ENCODE measurements around the gene POU2F3. TPM values are rescaled to one million over a fixed set of nuclear protein-coding genes. Genes with fewer than 3 reads are reported as not detected.

The POU2F3 gene
- polyA plus RNA-seq, 3 donors: 0.37 to 0.54 TPM; not detected in 1

GRCh38 chr11:120192831-120193625, 46.9 kb upstream of the POU2F3 start:
- DNase-seq: no peak
- no peak overlapping the region for H3K27ac Mint-ChIP-seq
- Histone ChIP-seq H3K4me1 (ENCODE audit: control insufficient read depth in 1 of 2, insufficient read depth in 2 of 2, low read length in 2 of 2) (no peaks in the 10 kb centered on the region), H3K9ac (ENCODE audit: insufficient read depth, low read length, poor library complexity, severe bottlenecking) (no peak overlapping the region), H2AFZ (ENCODE audit: insufficient read depth, low read depth, low read length, poor library complexity, severe bottlenecking) (no peak overlapping the region), H3K36me3 (replicated peaks in 1 of 2; ENCODE audit: control insufficient read depth in 1 of 2, insufficient read depth in 2 of 2, low read length in 2 of 2) (no peaks in the 10 kb centered on the region), H3K79me2 (ENCODE audit: insufficient read depth, low read length) (no peaks in the 10 kb centered on the region), H4K20me1 (ENCODE audit: insufficient read depth, low read length) (no peaks in the 10 kb centered on the region), H3K4me2 (replicated peaks; ENCODE audit: extremely low read depth, low read length, poor library complexity, severe bottlenecking) (no peak overlapping the region), H3K27me3 (ENCODE audit: control insufficient read depth in 2 of 2, insufficient read depth in 2 of 2, low read length in 2 of 2) (no peaks in the 10 kb centered on the region), H3K9me3 (replicated peaks in 1 of 2; ENCODE audit: control insufficient read depth in 1 of 2, insufficient read depth in 1 of 2, low read length in 2 of 2) (no peaks in the 10 kb centered on the region), H3K4me3 (replicated peaks in 1 of 3; ENCODE audit: low read depth in 2 of 3, low read length in 3 of 3) (no peak overlapping the region), H3K27ac (ENCODE audit: low read depth in 1 of 2, low read length in 2 of 2) (no peak overlapping the region)
- H3K36me3 Mint-ChIP-seq: no peaks in the 10 kb centered on the region
- intact Hi-C loops (cut with micrococcal nuclease): no loop called here
- no peak overlapping the region for H3K4me3 Mint-ChIP-seq
- peaks cover 10 to 27% (median 20%) of the 10 kb centered on the region in 3 donors for H3K27me3 Mint-ChIP-seq (ENCODE audit: low read depth in 3 of 3)
- H3K4me1 Mint-ChIP-seq: peaks cover 4% of the 10 kb centered on the region
- TF ChIP-seq CTCF (IDR thresholded peaks at IDR 0.05): no peak
- peaks cover 0 to 2% (median 0%) of the 10 kb centered on the region in 7 donors for H3K9me3 Mint-ChIP-seq
- 91% methylated on average over 15 of the region's 15 CpGs for WGBS (ENCODE audit: insufficient coverage)

- DNase-seq: no peak
- 91% methylated on average over 3 of the region's 4 CpGs for WGBS (ENCODE audit: insufficient coverage)
These were observed 45.8 kb upstream of the POU2F3 start for GRCh38 chr11:120194166-120194565.

More at GRCh38 chr11:120194166-120194565, 45.8 kb upstream of the POU2F3 start:
- Mint-ChIP-seq H3K36me3 (no peaks in the 10 kb centered on the region), H3K9me3 (peaks cover 0 to under 1% (median 0%) of the 10 kb centered on the region in 7 donors), H3K27ac (no peak overlapping the region), H3K4me3 (no peak overlapping the region), H3K27me3 (ENCODE audit: low read depth in 3 of 3) (peaks cover 10 to 27% (median 13%) of the 10 kb centered on the region in 3 donors), H3K4me1 (peaks cover 7% of the 10 kb centered on the region)
- Histone ChIP-seq H3K4me2 (replicated peaks; ENCODE audit: extremely low read depth, low read length, poor library complexity, severe bottlenecking) (no peak overlapping the region), H3K9me3 (replicated peaks in 1 of 2; ENCODE audit: control insufficient read depth in 1 of 2, insufficient read depth in 1 of 2, low read length in 2 of 2) (no peaks in the 10 kb centered on the region), H3K36me3 (replicated peaks in 1 of 2; ENCODE audit: control insufficient read depth in 1 of 2, insufficient read depth in 2 of 2, low read length in 2 of 2) (no peaks in the 10 kb centered on the region), H3K79me2 (ENCODE audit: insufficient read depth, low read length) (no peaks in the 10 kb centered on the region), H3K9ac (ENCODE audit: insufficient read depth, low read length, poor library complexity, severe bottlenecking) (no peak overlapping the region), H3K4me3 (replicated peaks in 1 of 3; ENCODE audit: low read depth in 2 of 3, low read length in 3 of 3) (no peak overlapping the region), H2AFZ (ENCODE audit: insufficient read depth, low read depth, low read length, poor library complexity, severe bottlenecking) (no peak overlapping the region), H3K4me1 (ENCODE audit: control insufficient read depth in 1 of 2, insufficient read depth in 2 of 2, low read length in 2 of 2) (no peaks in the 10 kb centered on the region), H3K27ac (ENCODE audit: low read depth in 1 of 2, low read length in 2 of 2) (no peak overlapping the region), H4K20me1 (ENCODE audit: insufficient read depth, low read length) (no peaks in the 10 kb centered on the region), H3K27me3 (ENCODE audit: control insufficient read depth in 2 of 2, insufficient read depth in 2 of 2, low read length in 2 of 2) (no peaks in the 10 kb centered on the region)
- TF ChIP-seq CTCF (IDR thresholded peaks at IDR 0.05): no peak
- intact Hi-C loops (cut with micrococcal nuclease): no loop called here

All from CD14-positive monocyte (primary cell).